A673 (cell line): ENCODE data around the gene EXTL1. TPM values are rescaled to one million over a fixed set of nuclear protein-coding genes. Genes with fewer than 3 reads are reported as not detected.

Experiments
- BruUV-seq: library from RNA; stranded (reverse); fragments of 400-500 nt; replicated peaks from 2 replicates; lab custom pipeline; 2021; lab: Mats Ljungman, UMichigan
- CTCF ChIA-PET: fragments of 300-600 bp; sonication (Branson Sonifier 250); formaldehyde crosslinking; loops from one replicate; lab custom pipeline; 2022; ENCODE audit warnings: antibody characterized with exemption; lab: Charles Lee
- POLR2A ChIA-PET: fragments of 300-600 bp; sonication (Branson Sonifier 250); formaldehyde crosslinking; loops from one replicate; lab custom pipeline; 2022; ENCODE audit warnings: antibody characterized with exemption; ENCODE audit not compliant: low non-redundant PET; lab: Charles Lee
- DNase-seq: peaks from one replicate; pipeline ENCODE4 v3.0.0-alpha.2; 2015; ENCODE audit warnings: low spot score
- H3K27ac ChIP-seq: fragments of 200-600 bp; sonication (generic); 2 replicates; pipeline ENCODE4 v1.5.1; 2016; ENCODE audit warnings: mixed run types, low read depth, mild to moderate bottlenecking, mixed read lengths, antibody characterized with exemption, low read length; ENCODE audit not compliant: poor library complexity, severe bottlenecking
- H3K27me3 ChIP-seq: fragments of 200-600 bp; sonication (generic); replicated peaks from 2 replicates; pipeline ENCODE4 v1.6.1; 2017; ENCODE audit warnings: mixed run types, low read depth, mild to moderate bottlenecking, mixed read lengths, antibody characterized with exemption, low read length; ENCODE audit not compliant: insufficient read depth, poor library complexity
- H3K36me3 ChIP-seq: fragments of 200-600 bp; sonication (generic); 2 replicates; pipeline ENCODE4 v1.6.1; 2016; ENCODE audit warnings: mixed run types, mild to moderate bottlenecking, mixed read lengths, antibody characterized with exemption, low read length; ENCODE audit not compliant: insufficient read depth, poor library complexity, severe bottlenecking
- H3K4me1 ChIP-seq: fragments of 200-600 bp; sonication (generic); 2 replicates; pipeline ENCODE4 v1.6.1; 2017; ENCODE audit warnings: mixed run types, mild to moderate bottlenecking, mixed read lengths, antibody characterized with exemption, low read length; ENCODE audit not compliant: insufficient read depth, poor library complexity, severe bottlenecking
- H3K4me3 ChIP-seq: fragments of 200-600 bp; sonication (generic); 2 replicates; pipeline ENCODE4 v1.5.1; 2016; ENCODE audit warnings: low read depth, mixed run types, mild to moderate bottlenecking, mixed read lengths, low read length; ENCODE audit not compliant: poor library complexity, severe bottlenecking
- H3K9me3 ChIP-seq: fragments of 200-600 bp; sonication (generic); 2 replicates; pipeline ENCODE4 v1.6.1; 2016; ENCODE audit warnings: mixed run types, low read depth, mild to moderate bottlenecking, mixed read lengths, antibody characterized with exemption, low read length; ENCODE audit not compliant: poor library complexity, severe bottlenecking
- EZH2 ChIP-seq: fragments of 200-600 bp; sonication (generic); IDR thresholded peaks from 2 replicates; pipeline ENCODE4 v1.6.1; 2017; ENCODE audit warnings: borderline replicate concordance, low read depth, mild to moderate bottlenecking, mixed read lengths, antibody characterized with exemption, low read length; ENCODE audit not compliant: poor library complexity, severe bottlenecking
- intact Hi-C: fragments of 100-400 bp; cut with micrococcal nuclease; formaldehyde crosslinking; loops from one replicate; pipeline ENCODE4 v1.10.0; 2022; ENCODE audit not compliant: unreplicated experiment
- total RNA-seq: library from RNA; stranded (reverse); gene quantifications from 2 replicates; pipeline ENCODE4 v1.2.3, GENCODE V29; 2021
- TF ChIP-seq, protein P1 (sequence below): fragments of 300-800, 200-600 bp; sonication (generic); conservative IDR thresholded peaks from 2 replicates; pipeline ENCODE4 v1.5.1; 2017; ENCODE audit warnings: low read depth, mild to moderate bottlenecking, antibody characterized with exemption, low read length, moderate library complexity, mixed read lengths

Gene EXTL1
- total RNA-seq, 1 experiment from 2014 or later = not detected

DNA sequence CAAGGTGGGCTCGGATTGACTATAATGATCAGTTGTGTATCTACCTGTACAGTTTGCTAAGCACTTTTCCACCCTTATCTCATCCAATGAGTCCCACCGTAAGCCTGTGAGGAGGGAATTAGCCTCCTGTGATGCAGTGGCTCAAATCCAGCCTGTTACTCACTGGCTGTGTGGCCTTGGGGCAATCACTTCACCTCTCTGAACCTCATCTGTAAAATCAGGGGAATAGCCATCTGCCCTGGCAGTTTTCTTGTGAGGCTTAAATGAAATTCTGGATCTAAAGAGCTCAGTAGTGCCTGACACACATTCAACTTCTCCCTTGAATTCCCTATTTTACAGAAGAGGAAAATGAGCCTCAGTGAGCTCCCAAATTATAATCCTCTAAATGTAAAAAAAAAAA lies 7.4 kb upstream of the EXTL1 start:
- H3K4me1 ChIP-seq = no peaks in the 10 kb centered on the region
- ChIA-PET CTCF (no interaction called here), POLR2A (interaction anchor here (0.6 kb wide), 1 partner anchor 13 kb away, joined by 5 read pairs; no protein-coding TSS in a partner anchor)
- TF ChIP-seq EZH2 = no peak
- TF ChIP-seq, protein P1, sequence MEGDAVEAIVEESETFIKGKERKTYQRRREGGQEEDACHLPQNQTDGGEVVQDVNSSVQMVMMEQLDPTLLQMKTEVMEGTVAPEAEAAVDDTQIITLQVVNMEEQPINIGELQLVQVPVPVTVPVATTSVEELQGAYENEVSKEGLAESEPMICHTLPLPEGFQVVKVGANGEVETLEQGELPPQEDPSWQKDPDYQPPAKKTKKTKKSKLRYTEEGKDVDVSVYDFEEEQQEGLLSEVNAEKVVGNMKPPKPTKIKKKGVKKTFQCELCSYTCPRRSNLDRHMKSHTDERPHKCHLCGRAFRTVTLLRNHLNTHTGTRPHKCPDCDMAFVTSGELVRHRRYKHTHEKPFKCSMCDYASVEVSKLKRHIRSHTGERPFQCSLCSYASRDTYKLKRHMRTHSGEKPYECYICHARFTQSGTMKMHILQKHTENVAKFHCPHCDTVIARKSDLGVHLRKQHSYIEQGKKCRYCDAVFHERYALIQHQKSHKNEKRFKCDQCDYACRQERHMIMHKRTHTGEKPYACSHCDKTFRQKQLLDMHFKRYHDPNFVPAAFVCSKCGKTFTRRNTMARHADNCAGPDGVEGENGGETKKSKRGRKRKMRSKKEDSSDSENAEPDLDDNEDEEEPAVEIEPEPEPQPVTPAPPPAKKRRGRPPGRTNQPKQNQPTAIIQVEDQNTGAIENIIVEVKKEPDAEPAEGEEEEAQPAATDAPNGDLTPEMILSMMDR = no peak
- no peak overlapping the region for H3K4me3 ChIP-seq
- H3K36me3 ChIP-seq = no peaks in the 10 kb centered on the region
- no peak for DNase-seq
- H3K27me3 ChIP-seq = no peaks in the 10 kb centered on the region
- no peaks in the 10 kb centered on the region for H3K9me3 ChIP-seq
- intact Hi-C loops = no loop called here
- BruUV-seq = no TSS peak
- no peak overlapping the region for H3K27ac ChIP-seq

GRCh38 chr1:26015358-26015757 lies 6.2 kb upstream of the EXTL1 start:
- BruUV-seq = no TSS peak
- no peak for TF ChIP-seq EZH2
- TF ChIP-seq, protein P1 = no peak
- no peak overlapping the region for H3K4me3 ChIP-seq
- no peaks in the 10 kb centered on the region for H3K27me3 ChIP-seq
- intact Hi-C loops = no loop called here
- H3K36me3 ChIP-seq = no peaks in the 10 kb centered on the region
- no peaks in the 10 kb centered on the region for H3K4me1 ChIP-seq
- DNase-seq = peak; percentile 48
- H3K27ac ChIP-seq = no peak overlapping the region
- POLR2A ChIA-PET = no interaction called here
- CTCF ChIA-PET = no interaction called here
- H3K9me3 ChIP-seq = no peaks in the 10 kb centered on the region

- Histone ChIP-seq H3K9me3 (no peaks in the 10 kb centered on the region), H3K27me3 (no peaks in the 10 kb centered on the region), H3K27ac (no peak overlapping the region), H3K4me3 (no peak overlapping the region), H3K36me3 (no peaks in the 10 kb centered on the region), H3K4me1 (no peaks in the 10 kb centered on the region)
- no peak for DNase-seq
- intact Hi-C loops = no loop called here
- no TSS peak for BruUV-seq
- TF ChIP-seq, protein P1 = no peak
- TF ChIP-seq EZH2 = no peak
- POLR2A ChIA-PET = no interaction called here
- CTCF ChIA-PET = no interaction called here
Observed at GRCh38 chr1:26016258-26016952, 5.2 kb upstream of the EXTL1 start.
